ENCODE results near the gene LRRC8D.

LRRC8D gene

DNA sequence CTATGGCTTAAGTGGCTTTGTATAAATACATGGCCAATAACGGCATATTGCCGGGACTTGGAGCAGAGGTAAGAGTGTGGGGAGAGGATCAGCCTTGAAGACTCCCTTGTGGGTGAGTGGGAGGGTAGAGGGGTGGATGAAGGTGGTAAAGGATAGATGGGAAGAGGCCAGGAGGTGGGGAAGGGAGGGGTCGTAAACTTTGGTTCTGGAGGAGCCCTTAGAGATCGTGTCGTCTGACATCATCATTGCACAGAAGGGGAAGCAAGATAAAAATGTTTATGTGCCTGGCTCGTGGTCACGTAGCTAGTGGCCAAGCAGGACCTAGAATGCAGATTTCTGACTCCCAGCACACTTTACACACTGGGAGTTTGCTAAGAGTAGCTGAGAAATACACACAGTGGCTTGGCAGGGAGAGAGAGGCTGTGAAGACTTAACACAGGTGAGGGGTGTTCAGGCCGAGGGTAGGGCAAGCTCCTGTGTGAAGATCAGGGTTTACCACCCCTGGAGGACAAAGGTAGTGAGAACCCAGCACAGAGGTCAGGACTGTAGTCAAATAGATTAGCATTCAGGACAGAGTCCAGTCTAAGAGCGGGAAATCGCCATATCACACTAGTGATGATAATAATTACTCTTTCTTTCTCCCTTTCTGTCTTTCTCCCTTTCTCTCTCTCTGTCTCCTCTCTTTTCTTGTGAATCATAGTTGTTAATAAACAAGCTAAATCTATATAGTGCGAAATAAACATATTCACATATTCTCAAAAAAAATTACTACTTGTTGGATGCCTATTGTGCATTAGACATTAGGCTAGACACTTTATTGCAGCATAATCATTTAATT, 75.5 kb downstream of the LRRC8D start:
- no peak for DNase-seq (ENCODE audit: low read depth in 2 of 2)

DNA sequence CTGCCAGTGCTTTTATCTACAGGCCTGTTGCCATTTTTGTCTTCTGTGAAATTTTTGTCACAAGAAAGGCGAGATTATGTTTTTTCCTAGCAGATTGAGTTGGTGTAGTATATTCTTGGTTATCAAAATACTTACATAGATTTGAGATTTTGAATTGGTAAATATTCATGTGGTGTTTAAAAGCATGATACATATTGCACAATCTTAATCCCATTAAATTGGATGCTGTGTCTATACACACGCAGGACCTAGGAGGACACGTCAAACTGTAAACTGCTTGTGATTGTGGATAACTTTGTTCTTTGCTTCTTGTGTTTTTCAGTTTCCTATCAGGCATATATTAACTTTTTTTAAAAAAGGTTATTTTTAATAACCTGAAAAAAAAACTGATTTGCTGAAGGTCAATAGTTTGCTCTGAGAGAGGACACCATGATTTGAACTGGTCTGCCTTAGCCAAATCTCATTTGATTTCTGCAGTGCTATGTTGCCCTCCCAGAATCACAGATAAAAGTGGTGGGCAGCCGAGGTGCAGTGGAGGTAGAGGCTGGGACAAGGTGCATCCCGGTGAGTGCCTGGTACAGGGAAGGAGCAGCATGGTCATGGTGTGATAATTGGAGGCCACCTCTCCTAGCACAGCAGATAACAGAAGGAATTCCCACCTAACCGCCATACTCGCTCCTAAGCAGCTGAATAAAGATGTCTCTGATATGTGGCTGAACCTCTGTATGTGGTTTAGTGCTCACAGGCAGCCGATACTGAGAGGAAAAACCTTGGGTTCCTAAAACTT, 76.7 kb downstream of the LRRC8D start:
- DNase-seq (ENCODE audit: low read depth in 2 of 2), result no peak

DNA sequence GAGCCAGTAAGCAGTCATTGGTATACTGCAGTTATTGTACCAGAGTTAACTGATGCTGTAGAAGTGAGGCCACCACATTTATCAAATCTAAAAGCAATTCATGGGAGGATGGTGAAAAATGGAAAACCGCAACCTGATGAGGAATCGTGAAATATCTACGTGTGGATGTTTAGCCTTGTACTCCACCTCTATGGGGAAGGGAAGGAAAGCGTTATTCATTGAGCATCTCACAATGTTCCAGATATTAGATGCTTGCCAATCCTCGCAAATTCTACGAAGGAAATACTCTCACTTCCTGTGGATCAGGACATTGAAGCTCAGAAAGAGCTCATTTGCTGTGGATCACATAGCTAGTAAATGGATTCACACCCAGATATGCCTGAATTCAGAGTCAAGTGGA, 77.3 kb downstream of the LRRC8D start:
- DNase-seq (ENCODE audit: low read depth in 2 of 2), result no peak

DNA sequence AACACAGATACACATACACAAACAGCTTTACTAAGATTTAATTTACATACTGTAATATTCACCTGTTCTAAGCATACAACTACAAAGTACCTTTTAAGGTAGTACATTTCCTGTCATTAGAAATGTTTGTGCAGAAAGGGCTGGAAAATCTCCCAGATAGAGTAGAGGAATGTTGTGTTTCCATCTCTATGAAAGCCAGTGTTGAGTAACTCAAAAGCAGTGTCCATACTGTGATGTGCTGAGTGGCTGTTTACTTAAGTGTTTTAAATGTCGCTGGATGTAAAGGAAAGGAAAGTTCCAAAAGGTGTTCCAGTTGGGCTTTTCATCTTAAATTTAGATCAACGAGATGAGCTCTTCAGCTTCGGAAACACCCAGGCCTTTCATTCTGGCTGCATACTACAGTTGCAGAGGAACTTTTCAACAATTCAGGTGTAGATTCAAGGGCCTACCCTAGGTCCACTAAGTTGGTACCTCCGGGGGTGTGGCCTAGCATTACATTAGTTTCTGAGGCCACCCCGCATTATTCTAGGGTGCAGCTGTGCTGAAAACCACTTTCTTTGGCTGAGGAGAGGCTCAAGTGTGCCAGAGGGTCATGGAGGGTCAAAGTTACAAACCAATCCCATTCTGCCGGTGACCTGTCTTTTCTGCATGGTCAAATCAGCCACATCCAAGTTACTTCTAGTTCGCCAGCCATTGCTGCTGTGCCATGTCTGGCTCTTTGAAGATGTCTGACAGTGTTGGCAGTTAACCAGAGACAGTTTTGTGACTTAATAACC, 78.1 kb downstream of the LRRC8D start:
- DNase-seq (ENCODE audit: low read depth in 2 of 2), result no peak

DNA sequence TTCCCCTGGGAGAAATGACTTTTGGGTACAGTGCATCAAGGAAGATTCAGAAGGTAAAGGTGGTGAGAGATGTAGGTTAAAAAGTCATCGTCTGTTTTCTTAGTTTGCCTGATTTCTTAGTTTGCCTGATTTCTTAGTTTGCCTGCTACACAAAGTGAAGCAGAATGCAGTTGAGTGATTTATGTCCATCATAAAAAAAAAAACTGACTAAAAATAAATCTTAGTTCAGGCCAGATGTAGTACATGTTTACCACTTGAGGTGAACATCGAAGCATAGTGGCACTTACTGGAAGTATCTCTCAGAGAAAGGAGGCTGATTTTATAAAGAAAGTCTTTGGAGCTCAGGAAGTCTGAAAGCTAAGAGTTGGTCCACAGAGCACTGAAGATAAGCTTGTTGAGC, 79.5 kb downstream of the LRRC8D start:
- DNase-seq (ENCODE audit: low read depth in 2 of 2), result no peak

DNA sequence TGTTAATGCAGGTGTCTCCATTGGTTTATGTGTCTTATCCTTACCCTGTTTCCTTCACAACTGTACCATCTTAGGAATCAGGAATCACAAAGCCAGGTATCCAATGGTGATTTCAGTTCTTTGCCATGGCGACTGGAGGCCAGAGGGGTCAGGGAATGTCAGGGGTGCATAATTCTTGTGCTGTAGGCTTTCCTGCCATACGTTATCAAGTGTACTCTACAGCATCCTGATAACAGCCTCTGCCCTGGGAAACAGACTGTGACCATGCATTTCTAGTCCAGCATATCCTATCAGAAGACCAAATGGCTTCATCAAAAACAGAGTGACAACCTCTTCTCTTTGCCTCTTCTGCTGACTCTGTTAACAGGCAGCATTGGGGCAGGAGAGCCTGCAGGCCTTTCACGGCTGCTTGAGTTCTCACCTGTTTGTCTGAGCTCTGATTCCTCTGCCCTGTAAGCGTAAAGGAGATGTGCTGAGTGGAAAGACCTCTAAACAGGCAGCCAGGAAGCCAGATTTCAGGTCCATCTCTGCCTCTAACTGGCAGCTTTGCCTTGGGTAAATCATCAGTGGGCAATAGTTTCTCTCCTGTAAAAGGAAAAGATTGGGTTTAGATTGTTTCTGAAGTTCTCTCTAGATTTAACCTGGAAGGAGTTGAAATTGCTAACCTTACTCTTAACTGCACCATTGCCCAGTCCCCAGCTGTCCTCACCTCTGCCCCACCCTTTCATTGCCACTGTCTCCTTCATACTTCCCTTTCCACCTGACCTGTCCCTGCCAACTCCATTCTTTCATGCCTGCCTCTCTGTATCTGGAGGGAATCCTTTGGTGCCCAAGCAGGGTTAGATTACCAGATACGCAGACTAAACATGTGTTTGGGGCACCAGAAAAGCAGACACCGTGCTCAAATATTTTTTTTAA, 80.2 kb downstream of the LRRC8D start:
- no peak for DNase-seq (ENCODE audit: low read depth in 2 of 2)

DNA sequence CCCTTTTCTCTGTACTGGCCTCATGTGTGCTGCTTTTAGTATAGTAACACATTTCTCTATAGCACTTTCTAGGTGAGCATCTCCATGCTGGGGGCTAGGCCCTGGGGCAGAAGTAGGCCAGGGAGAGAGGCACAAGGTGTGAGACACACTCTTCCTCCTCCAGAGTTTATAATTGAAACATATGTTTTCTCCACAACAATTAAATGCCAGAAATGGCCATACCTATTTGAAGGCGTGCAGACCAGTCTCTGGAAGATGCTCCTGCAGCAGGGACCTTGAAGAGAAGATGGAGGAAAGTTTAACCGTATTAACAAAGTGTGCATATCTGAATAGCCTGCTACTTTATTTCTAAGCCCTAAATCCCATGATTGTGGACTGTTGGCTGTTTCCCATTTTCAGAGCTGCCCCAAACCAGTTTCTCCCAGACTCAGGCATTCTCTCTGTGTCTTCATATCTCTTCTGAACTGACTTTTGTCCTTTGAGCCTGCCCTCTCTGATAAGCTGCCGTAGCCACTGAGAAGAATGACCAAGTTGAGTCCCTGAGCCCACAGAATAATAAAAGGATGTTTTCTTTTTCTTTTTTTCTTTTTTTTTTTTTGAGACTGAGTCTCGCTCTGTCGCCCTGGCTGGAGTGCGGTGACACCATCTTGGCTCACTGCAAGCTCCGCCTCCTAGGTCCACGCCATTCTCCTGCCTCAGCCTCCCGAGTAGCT, 81.3 kb downstream of the LRRC8D start:
- no peak for DNase-seq (ENCODE audit: low read depth in 2 of 2)

DNA sequence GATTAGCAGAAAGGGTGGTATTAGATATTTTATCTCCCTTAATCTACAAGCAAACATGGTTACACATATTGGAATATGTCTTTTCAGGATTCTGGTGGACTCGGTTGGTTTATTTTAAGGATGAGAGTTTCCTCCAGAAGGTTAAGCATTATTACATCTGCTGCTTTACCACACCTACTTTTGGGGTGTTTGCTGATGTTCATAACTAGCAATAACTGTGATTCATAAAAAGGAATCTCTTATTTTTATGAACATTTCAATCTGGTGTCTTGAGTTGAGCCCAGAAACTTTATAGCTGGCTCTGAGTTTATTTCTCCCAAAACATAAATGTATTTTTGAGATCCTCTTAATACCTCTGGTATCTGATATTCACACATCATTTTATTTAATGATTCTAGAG, 82.7 kb downstream of the LRRC8D start:
- DNase-seq (ENCODE audit: low read depth in 2 of 2), result no peak

DNA sequence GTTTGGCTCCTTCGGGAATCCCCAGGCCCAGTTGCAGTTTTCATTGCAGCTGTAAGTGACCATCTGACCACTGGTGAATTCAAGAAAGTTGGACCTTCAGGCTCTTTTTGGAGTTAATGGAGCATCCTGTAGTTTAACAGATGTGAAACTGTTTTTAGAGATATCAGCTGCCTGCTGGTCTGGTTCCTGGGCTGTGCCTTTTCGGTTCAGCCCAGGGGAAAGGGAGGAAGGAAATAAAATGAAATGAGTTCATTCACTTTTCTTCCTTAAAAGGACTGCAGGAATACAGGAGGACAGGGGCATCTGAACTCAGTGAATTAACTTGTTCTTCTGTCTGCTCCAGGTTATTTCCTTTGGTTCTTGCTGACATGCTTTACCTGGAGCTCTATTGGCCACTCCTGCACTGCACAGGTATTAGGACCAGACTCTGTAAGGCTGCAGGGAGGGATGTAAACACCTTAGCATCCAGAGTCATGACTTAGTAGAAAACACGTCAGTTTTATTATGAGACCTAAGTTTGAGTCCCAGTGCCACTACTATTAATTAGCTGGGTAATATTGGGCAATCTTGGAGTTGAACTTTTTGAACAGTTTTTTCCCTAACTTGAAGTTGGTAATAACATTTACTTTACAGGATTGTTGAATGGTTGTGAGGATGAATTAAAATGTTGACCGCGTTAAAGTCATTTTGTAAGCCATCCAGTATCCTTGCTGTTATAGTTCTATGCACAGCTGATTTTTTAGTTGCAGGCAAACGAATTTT, 83.6 kb downstream of the LRRC8D start:
- DNase-seq (ENCODE audit: low read depth in 2 of 2), result no peak

DNA sequence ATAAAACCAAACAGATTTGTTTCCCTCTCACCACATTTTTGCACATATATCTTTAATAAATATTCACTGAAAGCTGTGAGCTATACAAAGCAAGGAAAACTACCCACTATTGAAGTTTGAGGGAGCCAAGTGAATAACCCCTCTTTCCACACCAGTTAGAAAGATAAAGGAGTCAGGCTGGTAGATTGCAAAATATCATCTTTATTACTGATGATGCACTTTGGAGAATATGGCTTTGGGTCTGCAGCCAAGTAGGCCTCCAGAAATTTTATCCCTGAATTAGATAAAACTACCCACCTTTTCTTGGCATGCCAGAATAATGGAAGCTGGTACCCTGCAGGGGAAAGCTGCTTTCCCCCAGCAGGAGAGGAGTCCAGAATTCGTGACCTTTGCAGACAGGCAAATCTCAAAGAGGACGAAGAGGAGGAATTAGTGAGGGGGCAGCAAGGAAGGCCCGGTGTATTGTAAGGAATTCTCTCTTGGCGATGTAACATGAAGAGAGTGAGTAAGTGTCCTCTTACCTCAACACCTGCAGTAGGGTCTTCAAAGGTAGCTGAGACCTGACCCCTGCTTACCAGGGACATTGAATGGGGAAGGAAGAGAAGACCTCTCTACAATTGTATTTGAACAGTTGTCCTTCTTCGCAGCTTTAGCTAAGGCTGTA, 84.7 kb downstream of the LRRC8D start:
- no peak for DNase-seq (ENCODE audit: low read depth in 2 of 2)

DNA sequence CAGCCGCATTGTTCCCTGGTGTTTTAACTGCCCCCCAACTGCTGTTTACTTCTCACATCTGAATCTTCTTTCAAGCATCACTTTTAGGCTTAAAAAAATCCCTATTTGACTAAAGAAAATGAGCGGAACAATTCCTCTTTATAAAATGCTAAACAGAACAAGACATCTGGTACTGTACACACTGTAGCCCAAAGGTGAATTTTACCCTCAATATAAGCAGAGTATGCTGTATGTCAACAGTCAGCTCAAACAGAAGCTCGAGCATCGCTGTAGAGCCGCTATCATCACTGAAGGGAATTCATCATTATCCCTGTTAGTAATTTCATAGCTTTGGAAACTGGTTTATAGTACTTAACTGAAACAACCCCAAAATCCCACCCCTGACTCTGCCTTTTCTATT, 85.3 kb downstream of the LRRC8D start:
- no peak for DNase-seq (ENCODE audit: low read depth in 2 of 2)

DNA sequence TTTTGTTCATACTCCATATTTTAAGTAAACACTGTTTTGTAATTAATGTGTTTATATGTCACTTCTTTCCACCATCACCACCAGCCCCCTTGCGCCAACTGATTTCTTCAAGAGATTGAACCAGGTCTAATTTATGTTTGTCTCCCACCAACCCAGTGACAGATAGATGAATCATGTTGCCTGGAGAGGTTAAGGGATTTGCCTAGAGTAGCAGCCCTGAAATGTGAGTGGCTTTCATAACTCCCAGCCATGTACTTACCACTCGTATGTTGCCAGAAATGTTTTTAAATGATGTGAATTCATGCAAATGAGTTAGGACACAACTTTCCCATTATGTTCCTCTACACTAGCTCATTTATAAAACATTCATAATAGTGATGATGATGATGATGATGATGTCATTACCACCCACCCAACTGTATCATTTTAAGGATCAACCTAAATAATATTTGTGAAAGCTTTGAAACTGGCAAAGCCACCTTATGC, 86.9 kb downstream of the LRRC8D start:
- DNase-seq (ENCODE audit: low read depth in 2 of 2), result no peak

DNA sequence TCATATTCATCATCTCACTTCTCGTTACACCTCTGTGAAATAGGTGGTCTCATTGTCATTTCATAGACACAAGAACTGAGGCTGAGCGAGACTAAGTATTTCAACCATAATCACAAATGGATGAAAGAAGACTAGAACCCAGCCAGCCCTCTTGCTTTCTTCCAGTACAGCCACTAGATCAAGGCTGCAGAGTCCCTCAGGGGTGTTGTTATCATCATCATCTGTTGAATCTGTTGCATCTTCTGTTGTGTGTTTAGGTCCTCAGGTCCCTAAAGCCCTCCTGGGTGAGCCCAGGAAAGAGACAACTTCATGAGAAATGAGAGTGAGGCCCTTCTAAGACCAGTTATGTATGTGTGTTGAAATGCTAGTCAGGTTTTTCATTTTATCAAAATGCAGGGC, 87.4 kb downstream of the LRRC8D start:
- DNase-seq (ENCODE audit: low read depth in 2 of 2), result no peak

DNA sequence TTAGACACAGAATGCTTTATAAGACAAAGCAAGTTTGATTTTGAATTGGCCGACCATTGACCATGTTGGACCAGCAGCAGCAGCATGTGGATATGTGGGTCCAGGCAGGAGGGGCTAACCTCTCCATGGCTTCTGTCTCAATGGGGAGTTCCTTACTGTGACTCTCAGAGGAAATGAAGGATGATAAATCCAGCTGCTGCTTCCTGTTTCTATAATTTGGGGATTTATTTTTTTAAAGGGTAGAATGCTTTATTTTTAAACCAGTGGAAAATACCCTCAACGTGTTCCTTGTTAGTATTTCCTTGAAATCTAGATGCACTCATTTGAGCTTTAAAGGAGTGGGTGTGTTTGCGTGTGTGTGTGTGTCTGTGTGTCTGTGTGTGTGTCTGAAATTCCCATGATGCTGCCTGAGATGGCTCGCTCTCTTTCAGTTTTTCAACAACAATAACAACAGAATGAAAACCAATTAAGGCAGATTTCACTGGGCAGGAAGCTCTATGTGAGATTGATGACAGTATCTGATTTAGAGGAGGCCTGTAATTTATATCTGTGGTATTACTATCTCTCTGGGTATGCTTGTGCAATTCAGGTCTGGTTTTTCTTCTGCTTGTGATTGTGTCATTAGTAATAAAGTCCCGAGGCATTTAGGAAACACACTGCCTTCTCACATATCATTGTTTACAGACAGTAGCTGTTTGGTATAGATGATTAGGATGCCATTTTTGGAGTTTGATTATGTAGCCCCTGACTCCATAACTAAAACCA, 88.0 kb downstream of the LRRC8D start:
- no peak for DNase-seq (ENCODE audit: low read depth in 2 of 2)

DNA sequence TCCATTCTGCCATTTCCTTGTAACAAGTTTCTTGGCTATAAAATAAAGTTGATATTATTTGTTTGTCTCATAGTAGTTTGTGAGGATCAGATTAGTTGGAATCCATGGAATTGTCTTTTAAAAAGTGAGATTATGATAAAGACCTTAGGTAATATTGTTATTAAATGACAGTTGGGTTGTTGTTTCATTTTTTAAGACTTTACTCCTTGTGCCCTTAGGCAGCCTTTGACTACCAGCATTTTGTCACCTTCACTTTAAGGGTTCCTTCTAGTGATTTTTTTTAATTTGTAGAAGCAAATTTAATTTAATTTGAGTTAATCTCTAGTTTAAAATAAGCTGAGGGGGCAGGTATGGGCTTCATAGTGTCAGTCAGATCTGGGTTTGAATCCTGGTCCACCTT, 89.4 kb downstream of the LRRC8D start:
- DNase-seq (ENCODE audit: low read depth in 2 of 2), result no peak

DNA sequence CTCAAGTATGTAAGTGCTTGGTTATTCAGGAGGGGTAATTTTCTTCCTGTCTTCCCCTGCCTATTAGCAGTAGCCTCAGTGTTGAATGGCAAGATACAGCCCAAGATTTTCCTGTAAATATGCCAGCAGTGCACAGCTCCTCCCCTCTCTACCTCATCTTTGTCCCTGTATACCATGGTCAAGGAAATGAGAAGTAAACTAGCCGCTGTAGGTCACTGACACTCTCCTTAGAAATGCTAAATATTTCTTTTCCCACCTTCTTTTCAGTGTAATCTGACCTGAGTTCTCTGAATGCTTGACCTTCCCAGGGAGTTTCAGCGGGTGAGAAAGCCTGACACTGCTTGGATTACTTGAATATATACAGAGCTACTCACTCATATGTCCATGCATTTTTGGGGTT, 89.9 kb downstream of the LRRC8D start:
- no peak for DNase-seq (ENCODE audit: low read depth in 2 of 2)

DNA sequence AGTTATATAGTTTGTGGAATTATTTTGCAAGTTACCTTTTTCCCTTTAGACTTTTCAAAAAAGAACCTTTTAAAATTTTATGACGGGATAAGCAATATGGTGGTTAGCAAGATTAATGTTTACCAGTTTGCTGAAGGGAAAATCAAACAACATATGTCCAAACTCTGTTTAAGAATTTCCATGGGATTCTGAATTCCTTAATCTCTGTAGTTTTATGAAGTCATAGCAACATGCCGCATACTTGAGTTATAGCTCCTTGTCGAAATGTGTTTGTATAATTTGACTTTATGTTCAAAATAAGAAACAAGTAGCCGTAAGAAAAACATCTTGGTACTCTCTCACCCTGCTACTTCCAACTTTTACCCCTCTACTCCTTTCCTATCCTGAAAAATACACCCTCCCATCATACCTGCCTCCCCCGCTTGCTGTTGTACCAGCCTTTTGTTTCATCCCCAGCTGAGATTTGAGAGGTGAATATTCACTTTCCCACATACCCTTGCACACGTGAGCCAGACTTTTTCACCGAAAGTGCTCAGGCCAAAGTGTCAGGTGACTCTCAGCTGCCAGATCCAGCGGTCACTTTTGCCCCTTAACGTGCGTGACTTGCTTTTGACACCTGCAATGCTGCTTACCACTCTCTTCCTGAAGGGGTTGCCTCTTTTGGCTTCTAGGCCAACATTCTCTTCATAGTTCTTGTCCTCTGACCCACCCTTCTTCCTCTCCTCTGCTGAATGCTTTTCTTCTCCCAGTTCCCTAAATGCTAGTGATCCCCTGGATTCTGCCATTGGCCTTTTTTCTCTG, 90.6 kb downstream of the LRRC8D start:
- DNase-seq (ENCODE audit: low read depth in 2 of 2), result no peak

DNA sequence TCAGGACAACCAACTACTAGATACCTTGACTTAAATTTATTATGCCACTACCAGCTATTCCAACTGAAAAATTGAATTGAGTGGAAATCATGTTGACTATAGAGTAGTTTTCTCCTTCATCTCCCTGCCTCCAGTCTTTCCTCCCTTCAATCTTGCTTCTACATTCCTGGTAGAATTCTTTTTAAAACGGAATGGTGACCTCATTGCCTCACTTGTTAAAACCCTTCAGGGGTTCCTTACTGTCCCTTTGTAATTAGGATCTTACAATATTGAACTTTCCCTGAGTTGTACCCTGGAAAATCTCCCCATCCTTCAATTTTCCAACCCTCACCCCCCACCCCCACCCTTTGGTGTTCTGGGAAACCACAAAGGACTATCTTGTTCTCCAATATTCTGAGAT, 91.2 kb downstream of the LRRC8D start:
- no peak for DNase-seq (ENCODE audit: low read depth in 2 of 2)
